ENCODE results near the gene KIAA1671. TPM values are rescaled to one million over a fixed set of nuclear protein-coding genes. Genes with fewer than 3 reads are reported as not detected.

KIAA1671 gene
- total RNA-seq, 4 donors from 2014 or later, result 7.5 to 26.5 (median 9.1) TPM

GRCh38 chr22:25092119-25092518 is 139.6 kb downstream of the KIAA1671 start:
- ATAC-seq (ENCODE audit: low FRiP score) (no peak), DNase-seq (ENCODE audit: low spot score) (no peak)
- no peak for TF ChIP-seq CTCF (IDR thresholded peaks at IDR 0.05)

GRCh38 chr22:25094579-25094978 is 142.1 kb downstream of the KIAA1671 start:
- no peak for TF ChIP-seq CTCF (IDR thresholded peaks at IDR 0.05)
- ATAC-seq (ENCODE audit: low FRiP score) (no peak), DNase-seq (ENCODE audit: low spot score) (no peak)

DNA sequence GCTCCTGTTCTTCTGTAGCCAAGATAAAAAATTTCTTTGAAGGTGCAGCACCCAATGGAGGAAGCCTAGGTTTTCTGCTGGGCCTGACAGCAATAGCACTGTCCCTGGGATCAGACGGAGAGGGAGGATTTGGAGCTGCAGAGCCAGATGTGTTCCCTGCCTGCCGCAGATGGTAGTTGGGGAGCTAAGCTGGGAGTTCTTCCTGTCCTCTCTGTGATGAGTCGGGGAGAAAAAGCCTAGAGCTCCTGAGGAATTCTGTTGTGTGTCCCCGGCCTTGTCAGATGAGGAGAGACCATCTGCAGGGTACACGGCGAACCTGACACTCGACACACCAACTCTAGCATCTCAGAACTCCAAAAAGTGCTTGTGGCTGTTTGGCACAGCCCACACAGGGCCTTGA is 143.4 kb downstream of the KIAA1671 start:
- TF ChIP-seq CTCF (IDR thresholded peaks at IDR 0.05), result no peak
- no peak for DNase-seq (ENCODE audit: low spot score)
- no peak for ATAC-seq (ENCODE audit: low FRiP score)

DNA sequence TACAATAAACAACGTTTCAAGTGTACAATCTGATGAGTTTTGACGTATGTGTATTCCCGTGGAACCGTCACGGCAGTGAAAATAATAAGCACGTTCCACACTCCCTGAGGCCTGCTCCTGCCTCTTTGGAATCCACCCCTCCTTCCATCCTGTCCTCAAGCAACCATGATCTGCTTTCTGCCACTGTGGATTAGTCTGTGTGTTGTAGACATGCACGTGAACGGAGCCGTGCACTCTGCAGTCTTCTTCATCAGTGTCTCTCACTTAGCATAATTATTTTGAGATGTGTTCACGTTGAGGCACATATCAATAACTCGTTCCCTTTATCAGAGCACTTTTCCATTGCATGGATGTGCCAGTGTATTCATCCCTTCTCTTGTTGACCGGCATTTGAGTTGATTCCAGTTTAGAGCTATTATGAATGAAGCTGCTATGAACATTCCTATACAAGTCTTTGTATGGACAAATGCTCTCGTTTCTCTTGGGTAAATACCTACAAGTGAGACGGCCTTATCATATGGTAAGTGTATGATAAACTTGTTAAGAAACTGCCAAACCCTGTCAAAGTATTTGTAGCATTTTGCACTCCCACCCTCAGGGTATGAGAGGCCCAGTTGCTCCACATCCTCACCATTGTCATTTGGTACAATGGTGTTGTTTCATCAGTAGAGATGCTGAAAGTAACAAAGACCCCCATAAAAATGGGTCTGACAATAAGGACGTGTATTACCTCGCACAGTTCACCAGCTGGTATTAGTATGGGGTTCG is 144.3 kb downstream of the KIAA1671 start:
- DNase-seq (ENCODE audit: low spot score), result no peak
- no peak for ATAC-seq (ENCODE audit: low FRiP score)
- TF ChIP-seq CTCF (IDR thresholded peaks at IDR 0.05), result no peak

DNA sequence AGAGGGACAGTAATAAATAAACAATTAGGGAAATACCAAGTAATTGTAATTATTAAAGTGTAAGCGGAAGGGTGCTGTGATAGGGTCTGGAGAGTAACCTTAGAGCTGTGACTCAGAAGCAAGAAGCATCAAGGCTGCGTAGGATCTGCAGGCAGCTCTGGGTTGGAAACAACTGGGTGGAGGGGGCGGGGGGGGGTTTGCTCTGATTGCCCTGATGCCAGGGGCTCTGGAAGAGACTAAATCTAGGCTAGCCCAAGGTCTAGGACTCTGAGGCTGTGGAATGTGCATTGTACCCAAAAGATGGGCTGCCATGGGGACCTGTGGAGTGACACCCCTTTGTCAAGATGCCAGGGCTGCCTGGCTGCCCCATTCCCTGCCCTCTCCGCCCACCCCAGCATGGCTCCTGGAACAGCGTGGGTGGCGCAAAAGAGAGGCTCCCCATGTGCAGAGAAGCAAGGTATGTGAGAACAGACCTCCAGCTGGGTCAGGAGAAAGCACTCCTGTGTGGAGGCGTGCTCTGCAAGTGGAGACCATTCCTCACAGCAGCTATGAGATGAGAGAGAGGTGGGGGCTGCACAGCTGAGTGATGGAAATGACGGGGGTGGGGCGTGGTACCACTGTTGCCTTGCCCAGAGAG is 146.0 kb downstream of the KIAA1671 start:
- no peak for TF ChIP-seq CTCF (IDR thresholded peaks at IDR 0.05)
- ATAC-seq (ENCODE audit: low FRiP score) (no peak), DNase-seq (ENCODE audit: low spot score) (no peak)

GRCh38 chr22:25099202-25099601 is 146.7 kb downstream of the KIAA1671 start:
- ATAC-seq (ENCODE audit: low FRiP score), result no peak
- DNase-seq (ENCODE audit: low spot score), result no peak
- TF ChIP-seq CTCF (IDR thresholded peaks at IDR 0.05), result no peak

- TF ChIP-seq CTCF (IDR thresholded peaks at IDR 0.05), result no peak
- ATAC-seq (ENCODE audit: low FRiP score) (no peak), DNase-seq (ENCODE audit: low spot score) (no peak)
Measured at GRCh38 chr22:25100402-25100801, 147.9 kb downstream of the KIAA1671 start.
